H1 (cell line): ENCODE measurements around the gene ADCK1. TPM values are rescaled to one million over a fixed set of nuclear protein-coding genes. Genes with fewer than 3 reads are reported as not detected.

Source experiments
- CTCF ChIA-PET: fragments of 300-600 bp; sonication (Branson Sonifier 250); formaldehyde crosslinking; loops from one replicate; lab custom pipeline; 2021; ENCODE audit not compliant: partially characterized antibody; lab: Charles Lee
- POLR2A ChIA-PET: fragments of 300-600 bp; sonication (Branson Sonifier 250); formaldehyde crosslinking; loops from one replicate; lab custom pipeline; 2021; ENCODE audit warnings: inconsistent platforms; ENCODE audit not compliant: partially characterized antibody; lab: Charles Lee
- DNase-seq, 2 experiments: peaks; one replicate each; pipeline versions ENCODE4 v3.0.0 to v3.0.0-alpha.2; 2010 to 2022; ENCODE audit warnings: low spot score in 2 of 2, low read depth in 1 of 2, mixed read lengths in 1 of 2
- FAIRE-seq: peaks from 2 replicates; lab custom pipeline; 2011; peaks lifted over from hg19 to GRCh38; lab: Jason Lieb, UNC
- H2AFZ ChIP-seq: 2 replicates; pipeline ENCODE4 v1.8.1; 2012; ENCODE audit warnings: low read length, inconsistent platforms
- H2AK5ac ChIP-seq: 2 replicates; pipeline ENCODE4 v1.6.1; 2013; ENCODE audit warnings: low read depth, low read length
- H2BK120ac ChIP-seq: replicated peaks from 2 replicates; pipeline ENCODE3; 2013; ENCODE audit warnings: low read depth, low read length, inconsistent platforms
- H2BK12ac ChIP-seq: 2 replicates; pipeline ENCODE4 v1.6.1; 2013; ENCODE audit warnings: low read depth, low read length
- H2BK15ac ChIP-seq: 2 replicates; pipeline ENCODE4 v1.6.1; 2013; ENCODE audit warnings: low read length
- H2BK20ac ChIP-seq: 2 replicates; pipeline ENCODE4 v1.6.1; 2013; ENCODE audit warnings: low read length
- H2BK5ac ChIP-seq: 2 replicates; pipeline ENCODE4 v1.6.1; 2013; ENCODE audit warnings: low read depth, low read length
- H3K14ac ChIP-seq: 2 replicates; pipeline ENCODE4 v1.6.1; 2013; ENCODE audit warnings: inconsistent platforms; ENCODE audit not compliant: insufficient read length
- H3K18ac ChIP-seq: 2 replicates; pipeline ENCODE4 v1.6.1; 2013; ENCODE audit warnings: low read length; ENCODE audit errors: extremely low read depth
- H3K23ac ChIP-seq: 2 replicates; pipeline ENCODE4 v1.6.1; 2013; ENCODE audit warnings: inconsistent platforms; ENCODE audit not compliant: insufficient read length
- H3K23me2 ChIP-seq: 2 replicates; pipeline ENCODE4 v1.6.1; 2013; ENCODE audit warnings: low read depth, low read length
- H3K27ac ChIP-seq: 2 replicates; pipeline ENCODE4 v1.6.1; 2011; ENCODE audit warnings: low read depth, low read length, inconsistent platforms
- H3K27me3 ChIP-seq, 4 experiments: replicated peaks in 1 of 4; 1 replicate in 1 of 4; 2 replicates in 3 of 4; pipeline versions ENCODE4 v1.6.1 to v1.8.1; 2011 to 2013; ENCODE audit warnings: low read length in 3 of 4, mild to moderate bottlenecking in 3 of 4, inconsistent platforms in 2 of 4, mixed read lengths in 2 of 4, moderate library complexity in 1 of 4; ENCODE audit not compliant: control insufficient read depth in 3 of 4, insufficient read depth in 3 of 4; ENCODE audit errors: extremely low read depth in 1 of 4
- H3K36me3 ChIP-seq, 4 experiments: 2 replicates each; pipeline versions ENCODE4 v1.6.1 to v1.8.1; 2011 to 2013; ENCODE audit warnings: mild to moderate bottlenecking in 4 of 4, low read length in 3 of 4, moderate library complexity in 2 of 4, control low read depth in 1 of 4, inconsistent platforms in 1 of 4; ENCODE audit not compliant: insufficient read depth in 4 of 4, control insufficient read depth in 2 of 4
- H3K4ac ChIP-seq: replicated peaks from 2 replicates; pipeline ENCODE3; 2013; ENCODE audit warnings: low read length, low read depth, mixed read lengths, inconsistent platforms; ENCODE audit not compliant: insufficient read length
- H3K4me1 ChIP-seq, 4 experiments: replicated peaks in 1 of 4; 1 replicate in 1 of 4; 2 replicates in 3 of 4; pipeline versions ENCODE4 v1.6.1 to v1.8.1; 2011 to 2013; ENCODE audit warnings: low read length in 3 of 4, inconsistent platforms in 2 of 4, mixed read lengths in 1 of 4; ENCODE audit not compliant: insufficient read depth in 4 of 4, control insufficient read depth in 3 of 4
- H3K4me2 ChIP-seq, 2 experiments: 2 replicates each; pipeline versions ENCODE4 v1.6.1 to v1.8.1; 2011 to 2013; ENCODE audit warnings: low read depth in 2 of 2, low read length in 2 of 2, control low read depth in 1 of 2, inconsistent platforms in 1 of 2, mild to moderate bottlenecking in 1 of 2; ENCODE audit not compliant: insufficient read depth in 1 of 2
- H3K4me3 ChIP-seq, 4 experiments: fragments of 200-600, 300-600 bp in 1 of 4; sonication (generic), shearing (Covaris generic), sonication (Bioruptor Twin) in 1 of 4; 2 replicates each; pipeline versions ENCODE4 v1.5.1 to v1.8.1; 2011 to 2016; ENCODE audit warnings: low read length in 4 of 4, low read depth in 3 of 4, control low read depth in 2 of 4, inconsistent platforms in 2 of 4, mild to moderate bottlenecking in 2 of 4, mixed read lengths in 1 of 4, moderate library complexity in 1 of 4; ENCODE audit not compliant: insufficient read depth in 2 of 4; ENCODE audit errors: extremely low read depth in 1 of 4
- H3K56ac ChIP-seq: replicated peaks from 2 replicates; pipeline ENCODE3; 2013; ENCODE audit warnings: low read depth, mild to moderate bottlenecking, mixed read lengths, low read length, inconsistent platforms; ENCODE audit not compliant: insufficient read length
- H3K79me1 ChIP-seq: 2 replicates; pipeline ENCODE4 v1.6.1; 2013; ENCODE audit warnings: low read depth, low read length, control low read depth
- H3K79me2 ChIP-seq, 2 experiments: 2 replicates each; pipeline versions ENCODE4 v1.6.1 to v1.8.1; 2012 to 2013; ENCODE audit warnings: low read length in 2 of 2, mild to moderate bottlenecking in 2 of 2, inconsistent platforms in 1 of 2; ENCODE audit not compliant: insufficient read depth in 2 of 2, control insufficient read depth in 1 of 2
- H3K9ac ChIP-seq, 4 experiments: replicated peaks in 1 of 4; 1 replicate in 1 of 4; 2 replicates in 3 of 4; pipeline versions ENCODE4 v1.6.1 to v1.8.1; 2011 to 2013; ENCODE audit warnings: low read depth in 3 of 4, low read length in 3 of 4, control low read depth in 2 of 4, mild to moderate bottlenecking in 2 of 4, moderate library complexity in 2 of 4, inconsistent platforms in 1 of 4; ENCODE audit errors: extremely low read depth in 1 of 4
- H3K9me3 ChIP-seq, 2 experiments: 2 replicates each; pipeline versions ENCODE4 v1.6.1 to v1.8.1; 2012 to 2013; ENCODE audit warnings: mild to moderate bottlenecking in 2 of 2, moderate library complexity in 2 of 2, control low read depth in 1 of 2, inconsistent platforms in 1 of 2, low read depth in 1 of 2, low read length in 1 of 2, mixed read lengths in 1 of 2; ENCODE audit not compliant: insufficient read depth in 2 of 2
- H4K20me1 ChIP-seq, 2 experiments: replicated peaks in 1 of 2; 2 replicates each; pipeline versions ENCODE3 to v1.8.1; 2011 to 2013; ENCODE audit warnings: inconsistent platforms in 2 of 2, low read length in 2 of 2, mild to moderate bottlenecking in 1 of 2; ENCODE audit not compliant: insufficient read depth in 2 of 2, control insufficient read depth in 1 of 2
- H4K5ac ChIP-seq: 2 replicates; pipeline ENCODE4 v1.6.1; 2013; ENCODE audit warnings: low read length, low read depth, mixed read lengths, inconsistent platforms; ENCODE audit not compliant: insufficient read length
- H4K8ac ChIP-seq: 2 replicates; pipeline ENCODE4 v1.8.0; 2013; ENCODE audit warnings: mild to moderate bottlenecking, moderate library complexity, low read length, inconsistent platforms; ENCODE audit not compliant: insufficient read depth; ENCODE audit errors: extremely low read depth
- H4K91ac ChIP-seq: replicated peaks from 2 replicates; pipeline ENCODE3; 2013; ENCODE audit warnings: low read length, mixed read lengths, inconsistent platforms; ENCODE audit not compliant: insufficient read length
- CBX8 ChIP-seq: fragments of 300-800, 300-1000 bp; sonication (generic); IDR thresholded peaks from 2 replicates; pipeline ENCODE4 v1.7.1; 2016; ENCODE audit warnings: low read depth, low read length, borderline replicate concordance
- CREB1 ChIP-seq: IDR thresholded peaks from 2 replicates; pipeline ENCODE4 v1.6.1; 2012; ENCODE audit warnings: inconsistent platforms
- CTBP2 ChIP-seq: IDR thresholded peaks from 2 replicates; pipeline ENCODE4 v1.7.0; 2011; ENCODE audit warnings: borderline replicate concordance, mild to moderate bottlenecking, moderate library complexity, mixed read lengths, low read length; ENCODE audit not compliant: insufficient read depth, insufficient read length
- GTF2F1 ChIP-seq: IDR thresholded peaks from 2 replicates; pipeline ENCODE4 v1.6.1; 2012; ENCODE audit warnings: low read depth, low read length, improper control_type of control experiment, borderline replicate concordance
- HDAC6 ChIP-seq: IDR thresholded peaks from one replicate; pipeline ENCODE4 v1.7.1; 2012; ENCODE audit warnings: low read depth, mild to moderate bottlenecking, inconsistent platforms, low read length, moderate library complexity
- MAFK ChIP-seq: IDR thresholded peaks from 2 replicates; pipeline ENCODE4 v1.6.1; 2012; ENCODE audit warnings: low read depth, mild to moderate bottlenecking, improper control_type of control experiment, low read length
- NRF1 ChIP-seq: IDR thresholded peaks from 2 replicates; pipeline ENCODE4 v1.6.1; 2011; ENCODE audit warnings: mild to moderate bottlenecking, low read depth, low read length, improper control_type of control experiment
- RBBP5 ChIP-seq: IDR thresholded peaks from 2 replicates; pipeline ENCODE4 v1.7.1; 2012; ENCODE audit warnings: low read depth, mild to moderate bottlenecking, inconsistent platforms, low read length, moderate library complexity, borderline replicate concordance
- RFX5 ChIP-seq: IDR thresholded peaks from 2 replicates; pipeline ENCODE4 v1.6.1; 2011; ENCODE audit warnings: low read depth, low read length, improper control_type of control experiment, borderline replicate concordance
- RXRA ChIP-seq: IDR thresholded peaks from 2 replicates; pipeline ENCODE4 v1.6.1; 2011; ENCODE audit warnings: low read depth, mild to moderate bottlenecking, low read length, moderate library complexity; ENCODE audit not compliant: insufficient read depth
- SIRT6 ChIP-seq: IDR thresholded peaks from one replicate; pipeline ENCODE4 v1.7.1; 2012; ENCODE audit warnings: low read length, inconsistent platforms
- SP4 ChIP-seq: IDR thresholded peaks from 2 replicates; pipeline ENCODE4 v1.6.1; 2012; ENCODE audit warnings: low read length, inconsistent platforms
- SRF ChIP-seq: IDR thresholded peaks from 2 replicates; pipeline ENCODE4 v1.6.1; 2011; ENCODE audit warnings: mild to moderate bottlenecking, low read depth, low read length, moderate library complexity
- SUZ12 ChIP-seq: fragments of 200-600 bp; sonication (generic); IDR thresholded peaks from 2 replicates; pipeline ENCODE4 v1.6.1; 2012; ENCODE audit warnings: mild to moderate bottlenecking, inconsistent platforms, low read length, moderate library complexity, mixed read lengths
- TAF7 ChIP-seq: optimal IDR thresholded peaks from 2 replicates; pipeline ENCODE3; 2011; ENCODE audit warnings: low read depth, mild to moderate bottlenecking, inconsistent platforms, low read length, moderate library complexity, borderline replicate concordance
- WGBS, 2 experiments: shearing (Covaris generic) in 1 of 2; methylation state at CpG; one replicate each; pipeline versions ENCODE4 v1.1.6 to v1.1.7; 2013 to 2015; ENCODE audit warnings: low lambda C conversion rate in 2 of 2, mixed read lengths in 2 of 2, inconsistent platforms in 1 of 2, low coverage in 1 of 2, missing lambda C conversion rate in 1 of 2; ENCODE audit not compliant: insufficient replicate concordance in 2 of 2, insufficient coverage in 1 of 2, insufficient read length in 1 of 2; ENCODE audit errors: extremely low coverage in 1 of 2, missing lambda C conversion rate in 1 of 2; 5-methylcytosine and 5-hydroxymethylcytosine counted together
- polyA plus RNA-seq, 7 experiments: library from polyadenylated mRNA; depleted of rRNA in 3 of 7; stranded (reverse) in 5 of 7; unstranded in 2 of 7; fragments of >200 nt in 5 of 7; fragments of 200-250 nt in 2 of 7; gene quantifications; 1 replicate in 5 of 7; 2 replicates in 1 of 7; 4 replicates in 1 of 7; pipeline versions ENCODE4 v1.2.1 to v1.2.3, GENCODE V29; 2011 to 2013; ENCODE audit warnings: missing spikeins in 2 of 7, mixed read lengths in 2 of 7
- total RNA-seq: library from RNA; stranded (reverse); fragmentation: NEBNext Ultra II Directional; extraction: Animal tissue kit (Norgen Biotek cat#: 25700); gene quantifications from 2 replicates; pipeline ENCODE4 v1.2.1, GENCODE V29; 2021
- TF ChIP-seq, protein P1 (sequence below): IDR thresholded peaks from 2 replicates; pipeline ENCODE4 v1.6.1; 2012; ENCODE audit warnings: inconsistent platforms

The ADCK1 gene
- total and polyA plus RNA-seq, 2 of the 8 experiments (the other 6 are each of a cell fraction or from before 2014, with no cell fraction given) = 11.0 to 16.8 TPM

DNA sequence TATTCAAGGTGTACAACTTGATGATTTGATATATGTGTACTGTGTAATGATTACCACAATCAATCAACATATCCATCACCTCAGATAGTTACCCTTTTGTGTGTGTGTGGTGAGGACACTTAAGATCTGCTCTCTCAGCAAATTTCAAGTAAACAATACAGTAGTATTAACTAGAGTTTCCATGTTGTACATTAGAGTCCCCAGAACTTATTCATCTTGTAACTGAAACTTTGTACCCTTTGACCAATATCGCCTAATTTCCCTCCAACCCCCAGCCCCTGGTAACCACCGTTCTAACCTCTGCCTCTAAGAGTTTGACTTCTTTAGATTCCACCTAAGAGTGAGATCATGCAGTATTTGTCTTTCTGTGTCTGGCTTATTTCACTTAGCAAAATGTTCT, 12.1 kb downstream of the ADCK1 start:
- Histone ChIP-seq H2BK15ac (no peak overlapping the region), H3K9ac (no peak overlapping the region), H4K5ac (no peak overlapping the region), H4K91ac (no peak overlapping the region), H3K79me2 (no peaks in the 10 kb centered on the region), H2BK20ac (no peak overlapping the region), H3K27ac (no peak overlapping the region), H2AK5ac (no peak overlapping the region), H3K36me3 (no peaks in the 10 kb centered on the region)
- POLR2A ChIA-PET = no interaction called here
- no peak for FAIRE-seq
- TF ChIP-seq MAFK (no peak), CREB1 (no peak), SP4 (no peak), TAF7 (no peak), SRF (no peak), RXRA (no peak), CTBP2 (no peak), RFX5 (no peak), SIRT6 (no peak), GTF2F1 (no peak), HDAC6 (no peak), SUZ12 (no peak), RBBP5 (no peak), NRF1 (no peak), CBX8 (no peak)
- TF ChIP-seq, protein P1, sequence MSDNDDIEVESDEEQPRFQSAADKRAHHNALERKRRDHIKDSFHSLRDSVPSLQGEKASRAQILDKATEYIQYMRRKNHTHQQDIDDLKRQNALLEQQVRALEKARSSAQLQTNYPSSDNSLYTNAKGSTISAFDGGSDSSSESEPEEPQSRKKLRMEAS = no peak
- TF ChIP-seq, all 59 proteins: peak for 0
- Histone ChIP-seq H3K79me1 (no peaks in the 10 kb centered on the region), H4K8ac (no peak overlapping the region), H3K27me3 (no peaks in the 10 kb centered on the region), H3K4me2 (no peak overlapping the region), H3K4me1 (no peaks in the 10 kb centered on the region), H3K4ac (no peak overlapping the region), H2AFZ (no peak overlapping the region), H2BK12ac (no peak overlapping the region), H3K18ac (no peak overlapping the region), H4K20me1 (no peaks in the 10 kb centered on the region), H2BK5ac (no peak overlapping the region), H3K23me2 (no peaks in the 10 kb centered on the region; the same call in 1 of the 2 replicates), H3K4me3 (no peak overlapping the region), H3K9me3 (no peaks in the 10 kb centered on the region), H3K56ac (no peak overlapping the region), H3K23ac (no peak overlapping the region), H3K14ac (no peak overlapping the region), H2BK120ac (no peak overlapping the region)
- CTCF ChIA-PET = no interaction called here
- WGBS, 2 experiments = 91% methylated on average over 2 of the region's 2 CpGs; no CpG with 5 or more reads in 1 of the 2 experiments
- no peak for DNase-seq
